ENCODE measurements around the gene CFAP68.

The CFAP68 gene

DNA sequence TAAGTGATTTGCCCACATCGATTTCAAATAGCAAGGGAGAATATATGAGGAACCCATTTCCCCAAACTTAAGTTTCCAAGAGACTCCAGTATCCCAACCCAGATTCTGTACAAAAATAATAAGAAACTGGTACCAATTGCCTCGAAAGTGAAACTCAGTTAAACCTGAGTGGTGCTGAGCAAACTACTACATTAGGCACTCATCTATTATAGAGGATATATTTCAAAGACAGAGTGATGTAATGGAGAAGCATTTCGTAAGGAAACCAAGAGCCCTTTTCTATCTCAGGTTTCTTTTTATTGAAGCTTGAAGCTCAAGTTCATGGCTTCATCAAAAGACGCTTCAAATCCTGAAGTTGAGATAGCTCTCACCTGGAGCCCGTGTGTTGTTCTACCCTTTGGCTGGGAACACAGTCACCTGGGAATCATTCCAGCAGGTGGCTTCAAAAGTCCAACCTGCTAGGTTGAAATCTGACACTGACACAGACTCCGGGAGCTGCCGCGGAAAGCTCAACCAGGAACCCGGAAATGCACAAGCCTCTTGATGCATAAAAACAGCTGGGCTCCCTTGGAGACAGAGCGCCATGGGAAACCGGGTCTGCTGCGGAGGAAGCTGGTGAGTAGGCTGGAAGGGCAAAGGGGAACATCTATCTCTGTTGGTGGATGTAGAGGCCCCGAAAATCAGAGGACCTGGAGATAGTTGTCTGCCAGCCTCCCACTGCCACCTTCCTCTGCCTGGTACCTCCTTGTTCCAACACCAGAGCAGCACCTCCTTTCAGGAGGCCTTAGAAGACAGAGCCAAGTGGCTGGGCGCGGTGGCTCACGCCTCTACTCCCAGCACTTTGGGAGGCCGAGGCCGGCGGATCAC lies 39.3 kb downstream of the CFAP68 start, which contains the start of gene C11orf52:
C11orf52 (plus strand) TSS at position 524 of the 867 bp plus-strand sequence; CDS start at position 584, 60 bp downstream.
- DNase-seq, result no peak

DNA sequence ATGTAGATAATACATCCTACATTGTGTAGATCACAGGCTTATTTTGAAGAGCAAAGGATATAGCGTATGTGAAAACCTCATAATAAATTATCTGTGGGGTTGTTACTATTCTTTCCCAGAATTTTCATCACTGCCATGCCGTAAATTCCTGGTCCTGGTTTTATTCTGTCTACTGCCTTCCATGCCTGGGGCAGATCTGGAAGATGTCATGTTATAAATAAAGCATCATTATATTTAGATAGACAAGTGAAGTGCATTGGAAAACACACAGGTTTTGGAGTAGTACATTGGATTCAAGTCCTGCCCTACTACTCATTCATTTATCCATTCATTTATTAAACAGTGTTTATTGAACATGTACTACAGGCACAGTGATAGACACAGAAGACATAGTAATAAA lies 41.6 kb downstream of the CFAP68 start:
- no peak for DNase-seq

DNA sequence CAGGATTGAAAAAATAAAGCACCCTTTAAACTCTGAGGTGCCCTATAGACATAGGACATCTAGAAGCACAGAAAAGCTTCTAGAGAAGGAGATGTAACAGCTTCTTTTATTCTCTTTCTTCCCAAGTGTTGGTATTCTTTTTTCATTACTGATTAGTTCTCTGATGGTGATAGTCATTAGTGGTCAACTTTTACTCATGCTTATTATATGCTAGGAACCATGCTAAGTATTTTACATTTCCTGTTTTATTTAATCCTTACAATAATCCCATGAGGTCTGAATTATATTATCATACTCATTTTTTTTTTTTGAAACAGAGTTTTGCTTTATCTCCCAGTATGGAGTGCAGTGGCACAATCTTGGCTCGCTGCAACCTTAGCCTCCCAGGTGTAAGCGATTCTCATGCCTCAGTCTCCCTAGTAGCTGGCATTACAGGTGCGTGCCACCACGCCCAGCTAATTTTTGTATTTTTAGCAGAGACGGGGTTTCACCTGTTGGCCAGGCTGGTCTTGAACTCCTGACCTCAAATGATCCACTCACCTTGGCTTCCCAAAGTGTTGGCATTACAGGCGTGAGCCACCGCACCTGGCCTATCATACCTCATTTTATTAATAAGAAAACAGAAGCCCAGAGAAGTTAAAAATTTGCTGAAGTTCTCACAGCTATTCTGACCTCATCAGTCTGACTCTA lies 42.3 kb downstream of the CFAP68 start:
- DNase-seq, result no peak

GRCh38 chr11:111922803-111923202 lies 43.5 kb downstream of the CFAP68 start:
- no peak for DNase-seq

- DNase-seq, result no peak
Observed at GRCh38 chr11:111923351-111923788, 44.0 kb downstream of the CFAP68 start.

DNA sequence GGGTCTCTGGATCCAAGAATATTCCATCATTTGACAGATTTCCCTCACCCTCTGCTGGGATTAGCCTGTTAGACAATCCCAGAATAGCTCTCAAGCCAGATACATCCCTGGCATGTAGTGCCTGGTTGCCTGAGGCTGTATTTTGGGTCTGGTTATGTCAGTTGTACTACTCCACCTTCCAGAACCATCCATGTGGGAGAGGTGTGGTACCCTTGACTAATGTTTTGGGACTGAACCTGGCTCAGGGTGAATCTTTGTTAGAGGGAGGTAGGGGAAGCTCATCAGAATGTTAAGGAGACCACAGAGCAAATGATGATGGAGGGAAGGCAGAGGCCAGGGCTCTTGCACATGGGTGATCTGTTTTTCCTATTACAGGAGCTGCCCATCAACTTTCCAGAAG lies 44.6 kb downstream of the CFAP68 start:
- no peak for DNase-seq

- DNase-seq, result no peak
Observed at GRCh38 chr11:111925953-111926352, 46.6 kb downstream of the CFAP68 start.

DNA sequence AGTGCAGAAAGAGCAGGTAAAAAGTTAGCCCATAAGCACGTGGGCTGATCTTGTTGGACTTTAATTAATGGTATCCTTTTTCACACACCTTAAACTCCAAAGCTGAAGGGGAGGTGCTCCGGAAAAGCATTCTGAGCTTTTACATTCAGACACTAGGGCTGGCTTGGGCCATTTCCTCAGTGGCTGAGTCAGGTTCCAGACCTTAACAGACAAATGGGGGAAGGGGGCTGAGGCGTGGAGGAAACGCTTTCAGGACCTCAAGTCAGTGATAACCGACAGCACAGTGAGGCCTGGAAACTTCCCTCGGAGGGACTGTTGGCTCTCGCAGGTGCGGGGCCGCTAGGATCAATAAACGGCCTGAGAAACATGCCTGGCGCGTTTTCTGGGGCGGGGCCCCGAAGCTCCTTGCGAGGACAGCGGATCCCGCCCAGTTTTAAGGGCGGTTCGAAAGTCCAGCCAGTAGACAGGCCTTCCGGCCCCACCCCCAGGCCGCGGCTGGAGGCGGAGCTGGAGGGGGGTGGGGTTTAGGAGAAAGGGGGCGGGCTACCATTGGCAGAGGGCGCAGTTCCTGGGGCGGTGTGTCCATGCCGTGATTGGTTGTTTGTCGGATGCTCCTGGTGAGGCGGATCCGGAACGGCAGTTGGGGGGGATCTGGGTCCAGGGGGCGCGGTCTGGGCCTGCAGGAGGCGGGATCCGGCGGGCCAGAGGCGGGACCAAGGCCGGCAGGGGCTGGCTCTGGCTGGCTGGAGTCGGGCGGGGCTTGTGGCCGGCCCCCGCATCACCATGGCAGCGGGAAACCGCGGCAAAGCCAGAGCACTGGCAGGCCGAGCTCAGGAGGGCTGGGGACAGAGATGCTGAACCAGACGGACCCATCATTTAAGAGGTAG lies 47.4 kb downstream of the CFAP68 start:
- DNase-seq, result peak; percentile 95

GRCh38 chr11:111930472-111930871 lies 51.1 kb downstream of the CFAP68 start:
- no peak for DNase-seq

GRCh38 chr11:111932611-111932950 lies 53.2 kb downstream of the CFAP68 start:
- no peak for DNase-seq

- peak; percentile 46 for DNase-seq
Observed at GRCh38 chr11:111933176-111933575, 53.8 kb downstream of the CFAP68 start.

DNA sequence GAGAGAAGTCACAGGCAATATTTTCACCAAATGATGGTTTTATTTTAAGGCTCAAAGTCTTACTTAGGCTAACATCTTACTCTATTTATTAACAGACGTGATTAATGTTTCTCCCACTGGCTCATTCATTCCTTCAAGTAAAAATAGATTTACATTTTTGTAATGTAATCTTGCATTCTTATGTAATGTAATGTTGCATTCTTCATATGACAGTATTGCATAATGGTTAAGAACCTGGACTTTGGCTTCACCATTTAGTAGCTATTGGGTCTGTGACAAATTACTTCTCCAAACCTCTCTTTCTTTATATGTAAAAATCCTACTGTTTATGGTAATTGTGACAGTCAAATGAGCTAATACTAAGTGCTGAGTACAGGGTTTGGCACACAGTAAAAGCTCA lies 54.5 kb downstream of the CFAP68 start:
- no peak for DNase-seq

GRCh38 chr11:111934306-111934705 lies 55.0 kb downstream of the CFAP68 start:
- peak; percentile 37 for DNase-seq

All from activated CD8-positive, alpha-beta memory T cell treated with anti-CD3 and anti-CD28 coated beads, Interleukin-2, amount 50 U/mL, for 48 hours (primary cell).